Measurements from ENCODE around the gene PCNX2.

Gene PCNX2

DNA sequence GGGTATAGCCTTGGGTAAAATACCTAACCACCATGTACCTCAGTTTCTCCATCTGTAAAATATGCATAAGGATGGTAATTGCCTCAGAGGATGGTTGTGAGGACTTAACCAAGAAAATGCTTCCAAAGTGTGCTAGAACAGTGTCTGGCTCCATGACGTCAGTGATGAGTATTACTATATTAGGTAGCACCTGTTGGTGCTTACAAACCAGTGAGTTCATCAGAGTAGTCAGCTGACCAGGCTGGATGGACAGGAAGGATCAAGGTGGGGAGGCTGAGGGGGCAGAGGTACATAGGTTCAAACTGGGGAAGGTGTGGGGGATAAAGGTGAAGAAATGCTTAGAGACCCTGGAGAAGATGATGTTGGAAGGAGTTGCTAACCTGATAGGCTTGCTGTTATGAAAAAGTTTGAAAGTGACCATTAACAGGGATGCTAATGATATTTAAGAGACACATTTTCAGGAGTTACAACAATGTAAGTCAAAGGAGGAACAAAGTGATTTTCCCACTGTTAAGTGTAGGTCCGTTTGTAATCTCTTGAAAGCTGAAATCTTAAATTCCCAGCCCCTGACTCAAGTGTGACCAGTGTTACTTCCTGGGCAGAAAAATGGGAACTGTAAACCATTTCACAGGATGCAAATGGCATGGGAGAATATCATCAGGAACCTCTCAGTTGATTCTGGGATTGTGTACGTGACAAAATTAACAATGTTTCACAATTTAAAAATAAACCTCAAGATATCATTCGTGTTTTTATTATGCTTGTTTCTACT lies 340.7 kb downstream of the PCNX2 start:
- H3K27me3 Mint-ChIP-seq, result no peaks in the 10 kb centered on the region
- H3K9me3 Mint-ChIP-seq, result peaks cover 8% of the 10 kb centered on the region
- no peak overlapping the region for H3K27ac Mint-ChIP-seq
- peaks cover 35% of the 10 kb centered on the region for H3K4me1 Mint-ChIP-seq
- H3K36me3 Mint-ChIP-seq, result peaks cover 43% of the 10 kb centered on the region
- no peak overlapping the region for H3K4me3 Mint-ChIP-seq
- no peak for ATAC-seq

DNA sequence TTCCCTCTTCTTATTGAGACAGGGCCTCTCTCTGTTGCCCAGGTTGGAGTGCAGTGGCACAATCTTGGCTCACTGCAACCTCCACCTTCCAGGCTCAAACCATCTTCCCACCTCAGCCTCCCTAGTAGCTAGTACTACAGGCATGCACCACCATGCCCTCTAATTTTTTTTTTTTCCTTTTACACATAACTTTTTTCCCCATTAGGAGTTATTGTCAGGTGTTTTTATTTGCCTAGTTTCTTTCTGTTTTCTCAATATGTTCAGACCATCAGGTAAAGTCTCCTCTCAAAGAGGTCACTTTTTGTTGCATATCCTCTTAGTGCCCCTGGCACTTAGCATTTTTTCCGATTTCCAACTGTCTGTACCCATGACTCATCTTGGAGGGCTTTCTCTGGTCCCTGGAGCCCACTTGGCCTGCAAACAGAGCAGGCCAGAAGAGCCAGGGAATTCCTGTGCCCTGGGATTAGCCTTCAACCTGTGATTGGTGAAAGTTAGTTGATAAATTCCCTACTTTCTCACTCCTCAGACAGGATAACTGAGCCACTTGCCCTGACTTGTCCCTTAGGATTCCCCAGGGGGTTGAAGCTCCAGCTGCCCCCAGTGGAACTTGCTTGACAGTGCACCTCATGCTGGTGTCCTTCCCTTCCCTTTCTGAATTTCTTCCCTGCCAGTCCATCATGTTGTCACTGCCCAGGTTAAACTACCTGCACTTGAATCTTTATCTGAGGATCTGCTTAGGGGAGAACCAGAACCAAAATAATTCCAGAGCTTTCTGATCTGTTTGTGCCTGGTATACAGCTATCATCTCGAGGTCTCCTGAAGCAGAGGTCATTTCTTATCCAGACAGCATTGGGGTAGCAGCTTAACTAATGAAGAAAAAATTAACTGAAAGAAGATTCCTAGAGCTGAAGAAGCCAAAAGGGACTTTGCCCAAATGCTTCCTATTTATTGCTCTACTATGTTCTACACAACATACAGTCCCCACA lies 342.7 kb downstream of the PCNX2 start:
- peak; percentile 44 for ATAC-seq
- Mint-ChIP-seq H3K36me3 (peaks cover 23% of the 10 kb centered on the region), H3K4me1 (peaks cover 43% of the 10 kb centered on the region), H3K9me3 (peaks cover 3% of the 10 kb centered on the region), H3K27me3 (no peaks in the 10 kb centered on the region), H3K27ac (no peak overlapping the region), H3K4me3 (peak overlapping the region; percentile 3)

DNA sequence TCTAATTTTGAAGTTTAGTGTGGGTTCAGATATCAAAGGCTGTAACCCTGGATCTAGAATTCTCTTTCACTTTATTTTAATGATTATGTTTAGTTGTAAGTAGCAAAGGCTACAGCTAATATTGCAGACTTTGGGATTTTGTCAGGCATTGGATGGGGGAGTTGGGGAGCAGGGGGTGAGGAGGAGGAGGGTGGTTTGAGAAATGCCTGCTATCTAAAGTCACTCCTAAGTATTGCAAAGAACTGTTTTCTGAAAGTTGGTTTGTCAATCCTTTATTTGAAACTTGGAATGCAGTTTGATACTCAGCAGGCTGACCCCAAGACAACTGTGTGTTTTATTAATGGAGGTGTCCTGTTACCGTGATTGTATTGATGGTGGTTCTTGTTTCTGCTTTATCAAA lies 343.9 kb downstream of the PCNX2 start:
- Mint-ChIP-seq H3K27ac (peak overlapping the region; percentile 89), H3K9me3 (no peaks in the 10 kb centered on the region), H3K4me1 (peaks cover 43% of the 10 kb centered on the region), H3K27me3 (no peaks in the 10 kb centered on the region), H3K36me3 (peaks cover 11% of the 10 kb centered on the region), H3K4me3 (peak overlapping the region; percentile 97)
- ATAC-seq, result no peak

DNA sequence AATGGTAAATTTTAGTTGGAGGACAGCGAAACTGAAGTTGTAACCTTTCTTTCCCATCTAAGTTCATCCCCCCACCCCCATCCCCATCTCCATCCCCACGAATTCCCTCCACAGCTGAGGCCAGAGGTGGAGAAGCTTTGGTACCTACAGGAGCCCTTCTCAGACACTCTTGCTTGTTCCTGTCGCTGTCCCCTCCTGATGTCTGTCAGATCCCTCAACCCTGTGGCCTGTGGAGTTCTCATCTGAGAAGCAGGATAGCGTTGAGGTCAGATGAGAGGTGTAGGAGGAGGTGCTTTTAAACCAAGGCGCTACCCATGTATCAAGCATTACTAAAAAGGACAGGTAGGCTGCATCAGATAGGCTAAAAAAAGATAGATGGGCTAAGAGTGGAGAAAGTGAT lies 344.3 kb downstream of the PCNX2 start:
- Mint-ChIP-seq H3K4me1 (peaks cover 43% of the 10 kb centered on the region), H3K27me3 (no peaks in the 10 kb centered on the region), H3K27ac (peak overlapping the region; percentile 89), H3K9me3 (no peaks in the 10 kb centered on the region), H3K36me3 (peaks cover 11% of the 10 kb centered on the region), H3K4me3 (peak overlapping the region; percentile 97)
- peak; percentile 42 for ATAC-seq

DNA sequence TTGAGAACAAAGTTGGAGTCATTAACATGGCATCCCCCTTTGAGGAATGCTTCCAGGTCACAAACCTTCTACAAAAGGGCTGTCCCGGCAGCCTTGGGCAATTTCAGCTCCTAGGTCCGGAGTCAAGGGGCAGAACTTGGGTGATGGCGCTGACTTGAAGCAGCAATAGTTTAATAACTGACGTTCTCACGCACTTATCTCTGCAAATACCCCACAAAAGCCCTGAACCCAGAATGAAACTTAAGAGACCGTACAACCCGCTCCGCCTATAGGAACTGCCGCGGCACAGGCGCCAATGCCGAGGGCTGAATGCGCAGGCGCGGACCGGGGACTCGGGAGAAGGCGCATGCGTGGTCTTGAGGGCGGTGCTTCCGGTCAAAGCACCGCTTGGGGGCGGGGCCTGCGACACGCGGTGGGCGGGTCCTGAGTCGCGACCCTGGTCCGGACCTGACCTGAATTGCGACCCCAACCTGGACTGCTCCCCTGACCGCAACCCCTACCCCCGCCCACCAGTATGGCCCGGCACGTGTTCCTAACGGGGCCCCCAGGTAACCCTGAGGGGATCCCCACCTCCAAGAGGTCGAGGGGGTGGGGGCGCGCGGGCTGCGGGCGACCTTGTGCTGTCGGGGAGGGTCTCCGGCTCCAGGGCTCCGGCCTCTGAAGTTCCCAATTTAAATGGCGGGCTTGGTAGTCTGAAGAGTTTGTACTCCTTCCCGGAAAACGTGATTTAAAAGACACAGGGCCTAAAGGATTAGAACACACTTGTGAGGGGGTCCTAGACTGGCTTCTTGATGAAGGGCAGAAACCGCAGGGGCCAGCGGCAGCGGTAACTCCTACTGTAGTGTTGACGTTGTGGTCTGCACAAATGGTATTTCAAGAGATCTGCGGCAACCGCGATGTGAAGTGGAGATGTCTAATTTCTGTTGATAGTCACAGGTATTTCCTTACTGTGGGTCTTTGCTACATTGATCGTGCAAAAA lies 345.0 kb downstream of the PCNX2 start, which contains the start of gene NTPCR:
Gene NTPCR, plus strand, starts transcription at position 415 of the 980 bp plus-strand sequence. Its CDS starts 100 bp downstream, at position 515.
- Mint-ChIP-seq H3K27me3 (no peaks in the 10 kb centered on the region), H3K4me1 (peaks cover 43% of the 10 kb centered on the region), H3K27ac (peak within 1 kb of the TSS; percentile 89), H3K4me3 (peak within 1 kb of the TSS; percentile 97), H3K36me3 (peaks cover 11% of the 10 kb centered on the region), H3K9me3 (no peaks in the 10 kb centered on the region)
- peak; percentile 94 for ATAC-seq

DNA sequence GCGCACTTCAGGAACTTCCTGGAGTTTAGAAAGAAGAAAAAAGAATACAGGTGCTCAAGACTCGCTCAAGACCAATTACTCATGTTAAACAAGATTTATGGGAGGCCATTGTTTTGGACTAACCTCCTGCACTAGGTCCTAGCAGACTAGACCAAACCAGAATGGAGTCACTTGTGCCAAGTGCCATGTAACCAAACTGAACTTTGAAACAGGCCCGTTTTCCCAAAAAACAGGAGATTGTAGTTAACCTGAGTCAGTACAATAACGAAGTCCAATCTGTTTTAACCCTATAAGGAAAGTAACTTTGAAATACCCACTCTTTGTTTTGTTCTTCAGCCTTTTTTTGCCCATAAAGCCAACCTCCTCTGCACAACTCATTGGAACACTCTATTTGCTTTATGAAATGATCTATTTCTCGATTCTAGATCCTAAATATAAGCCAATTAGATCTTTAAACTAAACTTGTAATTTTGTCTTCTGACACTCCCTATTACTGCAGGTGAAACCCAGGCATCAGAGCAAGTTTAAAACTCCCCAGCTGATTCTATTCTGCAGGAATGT lies 345.8 kb downstream of the PCNX2 start:
- peak overlapping the region; percentile 97 for H3K4me3 Mint-ChIP-seq

DNA sequence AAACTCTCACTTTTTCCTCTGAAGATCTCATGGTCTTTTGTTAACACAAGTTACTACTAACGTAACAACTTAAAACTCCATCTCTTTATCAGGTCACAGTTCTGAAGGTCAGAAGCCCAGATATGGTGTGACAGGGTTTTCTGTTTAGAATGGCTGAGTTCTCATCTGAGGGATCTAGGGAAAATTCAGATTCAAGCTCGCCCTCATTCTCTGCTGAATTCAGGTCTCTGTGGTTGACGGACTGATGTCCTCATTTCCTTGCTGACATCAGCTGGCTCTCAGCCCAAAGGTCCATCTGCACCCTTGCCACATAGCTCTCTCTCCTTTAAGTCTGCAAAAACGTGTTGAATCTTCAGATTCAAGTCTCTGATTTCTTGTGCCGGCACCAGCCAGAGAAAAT lies 351.2 kb downstream of the PCNX2 start:
- no peaks in the 10 kb centered on the region for H3K27me3 Mint-ChIP-seq
- peaks cover 16% of the 10 kb centered on the region for H3K4me1 Mint-ChIP-seq
- peak; percentile 37 for ATAC-seq
- peaks cover 4% of the 10 kb centered on the region for H3K9me3 Mint-ChIP-seq
- H3K36me3 Mint-ChIP-seq, result no peaks in the 10 kb centered on the region
- no peak overlapping the region for H3K4me3 Mint-ChIP-seq
- H3K27ac Mint-ChIP-seq, result peak overlapping the region; percentile 72

More for the DNA sequence above, 345.8 kb downstream of the PCNX2 start:
- H3K9me3 Mint-ChIP-seq, result no peaks in the 10 kb centered on the region
- ATAC-seq, result no peak
- H3K27ac Mint-ChIP-seq, result peak overlapping the region; percentile 89
- no peaks in the 10 kb centered on the region for H3K27me3 Mint-ChIP-seq
- H3K36me3 Mint-ChIP-seq, result peaks cover 9% of the 10 kb centered on the region
- H3K4me1 Mint-ChIP-seq, result peaks cover 41% of the 10 kb centered on the region

DNA sequence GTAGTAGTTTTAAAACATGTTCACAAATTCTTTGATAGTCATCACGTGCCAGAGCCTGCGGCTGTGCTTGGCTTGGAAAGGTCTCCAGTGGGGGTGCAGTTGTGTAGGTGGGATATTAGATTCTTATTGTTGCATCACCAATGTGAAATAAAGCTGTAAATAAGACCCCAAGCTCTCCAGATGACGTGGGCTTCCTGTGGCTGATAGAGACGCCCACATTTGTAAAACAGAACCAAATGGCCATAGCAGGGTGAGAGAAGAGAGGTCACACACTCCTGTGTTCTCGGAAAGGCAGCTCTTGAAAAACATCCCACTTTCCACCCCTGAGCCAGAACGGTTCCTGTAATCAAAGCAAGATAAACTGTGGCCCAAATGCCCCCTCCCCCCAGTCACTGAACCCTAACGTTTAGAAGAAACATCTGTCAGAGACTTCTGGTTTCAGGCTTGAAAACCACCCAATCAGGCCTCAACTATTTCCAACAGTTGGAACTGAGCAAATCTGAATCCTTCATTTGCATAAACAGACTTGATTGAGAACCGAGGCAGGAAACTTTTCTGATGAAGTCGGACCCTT lies 351.8 kb downstream of the PCNX2 start:
- H3K27ac Mint-ChIP-seq, result peak overlapping the region; percentile 72
- peaks cover 13% of the 10 kb centered on the region for H3K4me1 Mint-ChIP-seq
- H3K9me3 Mint-ChIP-seq, result peaks cover 4% of the 10 kb centered on the region
- ATAC-seq, result peak; percentile 75
- no peaks in the 10 kb centered on the region for H3K36me3 Mint-ChIP-seq
- H3K4me3 Mint-ChIP-seq, result no peak overlapping the region
- no peaks in the 10 kb centered on the region for H3K27me3 Mint-ChIP-seq

DNA sequence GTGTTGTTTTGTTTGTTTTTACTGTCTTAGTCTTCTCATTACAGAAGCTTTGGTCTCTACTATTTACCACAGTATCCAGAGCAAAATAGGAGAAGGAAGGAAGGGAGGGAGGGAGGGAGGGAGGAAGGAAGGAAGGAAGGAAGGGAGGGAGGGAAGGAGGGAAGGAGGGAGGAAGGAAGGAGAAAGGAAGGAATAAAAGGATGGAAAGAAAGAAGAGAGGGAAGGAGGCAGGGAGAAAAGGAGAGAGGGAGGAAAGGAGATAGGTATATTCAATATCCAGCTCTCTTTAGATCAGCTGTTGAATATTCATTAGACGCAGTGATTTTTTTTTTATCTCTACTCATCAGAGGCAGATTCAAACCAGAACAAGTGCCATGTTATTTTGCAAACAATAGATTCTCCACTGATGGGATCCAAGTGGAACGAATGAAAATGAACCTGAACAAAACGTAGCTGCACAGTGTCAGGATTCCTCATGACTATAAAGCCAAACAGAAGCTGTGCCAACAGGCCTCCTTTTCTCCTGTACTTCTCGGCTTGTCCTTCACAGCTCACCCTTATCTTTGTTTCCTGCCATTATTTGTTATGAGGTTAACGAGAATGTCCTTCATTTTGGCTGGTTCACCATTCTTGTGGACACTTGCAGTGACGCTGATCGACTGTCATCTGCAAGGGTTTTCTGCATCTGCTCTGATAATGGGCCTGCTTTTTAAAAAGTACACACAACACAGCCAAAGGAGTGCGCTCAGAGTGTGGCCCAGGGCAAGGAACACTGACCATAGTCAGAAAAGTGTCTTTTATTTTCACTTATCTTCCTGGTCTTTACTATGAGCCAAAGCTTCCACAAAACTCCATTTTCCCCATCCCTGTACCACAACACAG lies 352.9 kb downstream of the PCNX2 start:
- Mint-ChIP-seq H3K36me3 (no peaks in the 10 kb centered on the region), H3K4me3 (no peak overlapping the region), H3K27ac (no peak overlapping the region), H3K9me3 (peaks cover 4% of the 10 kb centered on the region), H3K4me1 (peaks cover 13% of the 10 kb centered on the region), H3K27me3 (peaks cover 7% of the 10 kb centered on the region)
- no peak for ATAC-seq

DNA sequence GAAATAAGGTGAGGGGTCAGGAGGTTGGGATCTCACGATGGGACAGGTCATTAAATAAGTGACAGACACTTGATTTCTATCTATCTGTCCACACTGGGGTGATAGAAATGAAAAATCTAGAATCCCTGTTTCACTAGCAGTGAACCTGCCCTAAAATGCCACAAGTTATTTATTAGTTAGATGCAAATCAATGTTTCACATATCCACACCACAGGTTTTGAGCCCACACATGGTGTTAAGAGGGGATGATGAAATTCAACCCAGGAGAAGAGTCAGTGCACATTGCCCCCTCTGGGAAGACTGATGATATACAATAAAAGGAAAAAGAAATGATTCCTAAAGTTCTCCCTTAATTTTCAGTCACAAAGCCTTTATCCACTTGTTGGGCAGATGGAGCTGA lies 355.3 kb downstream of the PCNX2 start:
- Mint-ChIP-seq H3K27ac (no peak overlapping the region), H3K36me3 (no peaks in the 10 kb centered on the region), H3K4me1 (peaks cover 13% of the 10 kb centered on the region), H3K9me3 (peaks cover 4% of the 10 kb centered on the region), H3K27me3 (peaks cover 21% of the 10 kb centered on the region), H3K4me3 (no peak overlapping the region)
- ATAC-seq, result no peak

DNA sequence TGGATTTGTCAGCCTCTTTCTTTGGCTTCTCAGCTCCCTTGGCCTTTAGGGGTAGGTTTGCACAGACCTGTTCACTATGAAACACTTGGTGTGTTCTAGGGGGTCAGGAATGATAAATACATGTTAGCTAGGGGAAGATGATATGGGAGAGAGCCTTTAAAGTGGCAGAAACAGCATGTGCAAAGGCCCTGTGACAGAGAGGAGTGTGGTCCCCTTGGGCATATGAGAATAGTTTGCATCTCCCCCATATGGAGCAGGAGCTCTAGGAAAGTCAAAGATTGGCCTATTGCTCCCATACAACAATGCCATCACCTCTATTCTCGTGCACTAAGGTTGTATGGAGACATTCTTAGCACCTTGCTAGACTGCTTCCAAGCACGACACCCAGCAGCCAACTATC lies 355.8 kb downstream of the PCNX2 start:
- ATAC-seq, result no peak
- H3K9me3 Mint-ChIP-seq, result peaks cover 4% of the 10 kb centered on the region
- H3K27ac Mint-ChIP-seq, result no peak overlapping the region
- H3K36me3 Mint-ChIP-seq, result no peaks in the 10 kb centered on the region
- peaks cover 21% of the 10 kb centered on the region for H3K27me3 Mint-ChIP-seq
- H3K4me3 Mint-ChIP-seq, result no peak overlapping the region
- peaks cover 13% of the 10 kb centered on the region for H3K4me1 Mint-ChIP-seq

DNA sequence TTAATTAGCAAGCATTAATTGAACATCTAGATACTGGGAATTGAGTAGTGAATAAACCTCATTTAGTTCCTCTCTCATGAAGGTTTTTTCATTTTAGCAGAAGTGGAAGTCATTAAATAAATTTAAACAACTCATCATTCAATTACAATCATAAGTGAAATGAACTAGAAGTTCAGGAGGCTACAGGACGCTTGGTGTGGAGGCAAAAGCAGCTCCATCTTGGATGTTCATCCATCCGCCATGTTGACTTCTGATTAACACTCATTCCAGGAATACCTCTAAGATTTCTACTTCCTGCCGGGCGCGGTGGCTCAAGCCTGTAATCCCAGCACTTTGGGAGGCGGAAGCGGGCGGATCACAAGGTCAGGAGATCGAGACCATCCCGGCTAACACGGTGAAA lies 356.6 kb downstream of the PCNX2 start:
- no peak for ATAC-seq
- H3K27me3 Mint-ChIP-seq, result peaks cover 21% of the 10 kb centered on the region
- peaks cover 5% of the 10 kb centered on the region for H3K4me1 Mint-ChIP-seq
- H3K9me3 Mint-ChIP-seq, result peaks cover 4% of the 10 kb centered on the region
- H3K36me3 Mint-ChIP-seq, result no peaks in the 10 kb centered on the region
- no peak overlapping the region for H3K4me3 Mint-ChIP-seq
- no peak overlapping the region for H3K27ac Mint-ChIP-seq

DNA sequence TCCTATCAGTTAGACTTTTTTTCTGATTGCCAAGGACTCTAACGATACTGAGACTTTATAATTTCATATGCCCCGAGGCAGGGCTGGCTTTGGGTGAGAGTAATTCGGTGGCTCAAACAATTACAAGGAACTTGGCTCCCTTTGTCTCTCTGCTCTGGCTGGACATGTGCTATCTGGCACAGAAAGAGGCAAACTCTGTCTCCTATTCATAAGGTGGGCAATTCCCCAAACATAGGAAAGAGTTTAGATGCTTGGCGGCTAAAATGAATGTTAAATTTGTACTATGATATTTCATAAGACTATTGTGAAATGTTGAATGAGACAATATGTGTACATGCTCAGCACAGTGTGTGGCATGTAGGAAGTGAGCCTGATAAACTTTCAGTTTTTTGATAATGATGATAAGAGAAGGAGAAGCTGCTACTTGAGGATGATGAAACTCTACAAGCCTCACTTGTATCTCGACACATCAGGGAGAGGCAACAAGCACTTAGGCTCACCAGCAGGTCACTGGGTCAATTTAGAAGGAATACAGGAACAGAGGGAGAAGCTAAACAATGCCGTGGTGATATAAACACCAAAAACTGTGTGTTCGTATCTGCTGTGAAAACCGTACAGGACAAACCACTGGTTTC lies 357.7 kb downstream of the PCNX2 start:
- Mint-ChIP-seq H3K4me1 (no peaks in the 10 kb centered on the region), H3K27ac (no peak overlapping the region), H3K4me3 (no peak overlapping the region), H3K9me3 (peaks cover 4% of the 10 kb centered on the region), H3K36me3 (no peaks in the 10 kb centered on the region), H3K27me3 (peaks cover 21% of the 10 kb centered on the region)
- ATAC-seq, result no peak
